Activated B cell treated with CpG ODN at 0.5 μM for 24 hours (primary cell): ENCODE measurements around the gene SAMSN1. TPM values are rescaled to one million over a fixed set of nuclear protein-coding genes. Genes with fewer than 3 reads are reported as not detected.

Experiments used
- ATAC-seq: fragments of 200-7000 bp; cut with Tn5 transposase; one replicate; pipeline ENCODE4 v1.10.0; 2021; ENCODE audit warnings: low read depth, mild to moderate bottlenecking, moderate library complexity
- CTCF ChIA-PET: fragments of 350-600 bp; sonication (Branson Sonifier 250); formaldehyde crosslinking; loops from one replicate; lab custom pipeline; 2021; ENCODE audit warnings: antibody characterized with exemption; lab: Charles Lee
- POLR2A ChIA-PET: fragments of 350-600 bp; sonication (Branson Sonifier 250); formaldehyde crosslinking; loops from one replicate; lab custom pipeline; 2021; ENCODE audit warnings: antibody characterized with exemption; lab: Charles Lee
- DNase-seq: peaks from one replicate; pipeline ENCODE4 v3.0.0; 2022
- H3K27ac Mint-ChIP-seq: one replicate; pipeline ENCODE4 v1.8.0; 2020; ENCODE audit warnings: mixed read lengths
- H3K27me3 Mint-ChIP-seq: one replicate; pipeline ENCODE4 v1.8.0; 2021; ENCODE audit warnings: mixed read lengths
- H3K36me3 Mint-ChIP-seq: one replicate; pipeline ENCODE4 v1.8.0; 2021; ENCODE audit warnings: low read depth, mixed read lengths
- H3K4me1 Mint-ChIP-seq: one replicate; pipeline ENCODE4 v1.8.0; 2021; ENCODE audit warnings: mixed read lengths
- H3K4me3 Mint-ChIP-seq: one replicate; pipeline ENCODE4 v1.8.0; 2020; ENCODE audit warnings: mild to moderate bottlenecking, mixed read lengths
- H3K9me3 Mint-ChIP-seq: one replicate; pipeline ENCODE4 v1.8.0; 2020; ENCODE audit warnings: mixed read lengths
- CTCF ChIP-seq: fragments of 200-600 bp; IDR thresholded peaks from one replicate; pipeline ENCODE4 v1.8.0; 2022; ENCODE audit warnings: antibody characterized with exemption, mild to moderate bottlenecking
- intact Hi-C: fragments of 100-400 bp; cut with micrococcal nuclease; formaldehyde crosslinking; loops from one replicate; pipeline ENCODE4 v1.15.1; 2024
- total RNA-seq: library from RNA; stranded (reverse); gene quantifications from 2 replicates; pipeline ENCODE4 v1.2.3, GENCODE V29; 2022

The SAMSN1 gene
- total RNA-seq, 1 donor from 2014 or later = 49.7 TPM

GRCh38 chr21:14527696-14528652, 18.1 kb downstream of the SAMSN1 start:
- ChIA-PET CTCF (interaction anchor here (0.6 to 1.8 kb wide), 3 partner anchors 9 to 210 kb away, joined by 3 to 9 read pairs (median 4); no protein-coding TSS in a partner anchor), POLR2A (interaction anchor here (0.5 to 2.6 kb wide), 5 partner anchors 13 to 159 kb away, joined by 3 to 9 read pairs (median 5); no protein-coding TSS in a partner anchor)
- intact Hi-C loops = no loop called here

GRCh38 chr21:14526836-14527695, 19.0 kb downstream of the SAMSN1 start:
- ATAC-seq (no peak), DNase-seq (no peak)

More at GRCh38 chr21:14527696-14528652, 18.1 kb downstream of the SAMSN1 start:
- ATAC-seq = no peak
- no peak for DNase-seq
- Mint-ChIP-seq H3K9me3 (no peaks in the 10 kb centered on the region), H3K36me3 (peaks cover 23% of the 10 kb centered on the region), H3K27ac (peak overlapping the region; percentile 74), H3K4me3 (peak overlapping the region; percentile 68), H3K27me3 (no peaks in the 10 kb centered on the region), H3K4me1 (peaks cover 69% of the 10 kb centered on the region)
- no peak for TF ChIP-seq CTCF

GRCh38 chr21:14526199-14526598, 19.9 kb downstream of the SAMSN1 start:
- CTCF ChIA-PET = interaction anchor here (1.8 kb wide), 1 partner anchor 212 kb away, joined by 9 read pairs; no protein-coding TSS in a partner anchor
- POLR2A ChIA-PET = interaction anchor here (0.9 to 1.4 kb wide), 2 partner anchors 29 to 267 kb away, joined by 3 to 4 read pairs; no protein-coding TSS in a partner anchor
- Mint-ChIP-seq H3K4me1 (peaks cover 69% of the 10 kb centered on the region), H3K27ac (peak overlapping the region; percentile 74), H3K36me3 (peaks cover 17% of the 10 kb centered on the region), H3K9me3 (no peaks in the 10 kb centered on the region), H3K4me3 (peak overlapping the region; percentile 68), H3K27me3 (no peaks in the 10 kb centered on the region)
- no peak for DNase-seq
- no peak for ATAC-seq
- TF ChIP-seq CTCF = no peak
- intact Hi-C loops = loop anchor here (1.0 kb wide), 1 partner anchor 8 kb away; no protein-coding TSS in a partner anchor

More at GRCh38 chr21:14526836-14527695, 19.0 kb downstream of the SAMSN1 start:
- ChIA-PET CTCF (interaction anchor here (0.6 to 1.8 kb wide), 3 partner anchors 10 to 211 kb away, joined by 3 to 9 read pairs (median 4); no protein-coding TSS in a partner anchor), POLR2A (interaction anchor here (0.6 to 2.6 kb wide), 4 partner anchors 14 to 160 kb away, joined by 4 to 9 read pairs (median 6); no protein-coding TSS in a partner anchor)
- Mint-ChIP-seq H3K9me3 (no peaks in the 10 kb centered on the region), H3K27ac (peak overlapping the region; percentile 74), H3K36me3 (peaks cover 20% of the 10 kb centered on the region), H3K4me3 (peak overlapping the region; percentile 68), H3K4me1 (peaks cover 70% of the 10 kb centered on the region), H3K27me3 (no peaks in the 10 kb centered on the region)
- intact Hi-C loops = loop anchor here (1.0 kb wide), 1 partner anchor 7 kb away; no protein-coding TSS in a partner anchor
- no peak for TF ChIP-seq CTCF

GRCh38 chr21:14523234-14523633, 22.9 kb downstream of the SAMSN1 start:
- no peak for DNase-seq
- Mint-ChIP-seq H3K27ac (peak overlapping the region; percentile 82), H3K36me3 (peaks cover 20% of the 10 kb centered on the region), H3K4me1 (peaks cover 63% of the 10 kb centered on the region), H3K27me3 (no peaks in the 10 kb centered on the region), H3K9me3 (no peaks in the 10 kb centered on the region), H3K4me3 (peak overlapping the region; percentile 78)
- CTCF ChIA-PET = interaction anchor here (1.4 to 1.8 kb wide), 3 partner anchors 9 to 215 kb away, joined by 3 to 4 read pairs (median 4); no protein-coding TSS in a partner anchor
- POLR2A ChIA-PET = interaction anchor here (0.8 kb wide), 1 partner anchor 9 kb away, joined by 3 read pairs; no protein-coding TSS in a partner anchor
- intact Hi-C loops = loop anchor here (1.0 kb wide), 1 partner anchor 215 kb away; no protein-coding TSS in a partner anchor
- TF ChIP-seq CTCF = no peak
- ATAC-seq = peak; percentile 60
